Panc1 (cell line): ENCODE measurements around the gene BRD3OS. TPM values are rescaled to one million over a fixed set of nuclear protein-coding genes. Genes with fewer than 3 reads are reported as not detected.
"Not testable (repeated sequence)": the region's sequence is repeated elsewhere in the genome, so short reads cannot be mapped to it uniquely, and the experiment has no call there.

Source experiments
- ATAC-seq: fragments of 200-7000 bp; cut with Tn5 transposase; 2 replicates; pipeline ENCODE4 v1.9.1; 2020; ENCODE audit warnings: mild to moderate bottlenecking, moderate library complexity
- BruUV-seq: library from RNA; stranded (reverse); fragments of 400-500 nt; replicated peaks from 2 replicates; lab custom pipeline; 2021; lab: Mats Ljungman, UMichigan
- CTCF ChIA-PET: fragments of 300-600 bp; sonication (Branson Sonifier 250); formaldehyde crosslinking; loops from one replicate; lab custom pipeline; 2022; ENCODE audit warnings: antibody characterized with exemption; lab: Charles Lee
- POLR2A ChIA-PET: fragments of 300-600 bp; sonication (Branson Sonifier 250); formaldehyde crosslinking; loops from one replicate; lab custom pipeline; 2022; ENCODE audit warnings: antibody characterized with exemption; lab: Charles Lee
- DNase-seq: peaks from one replicate; pipeline ENCODE4 v3.0.0-alpha.2; 2010; ENCODE audit warnings: low read depth, low spot score
- H3K27ac ChIP-seq: 2 replicates; pipeline ENCODE4 v1.5.1; 2011; ENCODE audit warnings: mild to moderate bottlenecking, low read length, inconsistent platforms
- H3K27me3 ChIP-seq: fragments of 200-500 bp; sonication (Bioruptor generic); 2 replicates; pipeline ENCODE4 v1.6.0; 2014; ENCODE audit warnings: low read length, inconsistent platforms; ENCODE audit not compliant: control insufficient read depth, insufficient read depth
- H3K36me3 ChIP-seq: fragments of 200-500 bp; sonication (Bioruptor generic); 2 replicates; pipeline ENCODE4 v1.5.1; 2014; ENCODE audit warnings: inconsistent platforms, mild to moderate bottlenecking, low read length, moderate library complexity; ENCODE audit not compliant: control insufficient read depth, insufficient read depth
- H3K4me1 ChIP-seq: 2 replicates; pipeline ENCODE4 v1.5.1; 2011; ENCODE audit warnings: inconsistent platforms, mild to moderate bottlenecking, low read length, moderate library complexity; ENCODE audit not compliant: control insufficient read depth, insufficient read depth
- H3K4me3 ChIP-seq, 2 experiments: 2 replicates each; pipeline ENCODE4 v1.5.1; 2011 to 2012; ENCODE audit warnings: low read depth in 2 of 2, low read length in 2 of 2, mild to moderate bottlenecking in 2 of 2, inconsistent platforms in 1 of 2, moderate library complexity in 1 of 2
- H3K9me3 ChIP-seq: fragments of 200-500 bp; sonication (Bioruptor generic); 2 replicates; pipeline ENCODE4 v1.5.1; 2014; ENCODE audit warnings: low read depth, mild to moderate bottlenecking, inconsistent platforms, low read length, moderate library complexity; ENCODE audit not compliant: control insufficient read depth, insufficient read depth
- POLR2AphosphoS5 ChIP-seq: IDR thresholded peaks from 2 replicates; pipeline ENCODE4 v1.6.1; 2012; ENCODE audit warnings: mild to moderate bottlenecking, low read depth, low read length, moderate library complexity
- SIN3A ChIP-seq: IDR thresholded peaks from 2 replicates; pipeline ENCODE4 v1.6.1; 2012; ENCODE audit warnings: low read depth, mild to moderate bottlenecking, low read length, moderate library complexity, borderline replicate concordance; ENCODE audit not compliant: insufficient read depth
- TCF7L2 ChIP-seq: IDR thresholded peaks from 2 replicates; pipeline ENCODE4 v1.6.1; 2011; ENCODE audit warnings: mild to moderate bottlenecking, low read depth, low read length, inconsistent platforms
- in situ Hi-C: cut with HindIII; loops from 2 replicates; pipeline ENCODE4 v1.10.0; 2016; ENCODE audit warnings: low sequenced_read_pairs, low pct_unique_long_range_greater_than_20kb
- intact Hi-C: fragments of 100-400 bp; cut with micrococcal nuclease; formaldehyde crosslinking; loops from one replicate; pipeline ENCODE4 v1.10.0; 2022; ENCODE audit not compliant: unreplicated experiment
- total RNA-seq: library from RNA; stranded (reverse); gene quantifications from one replicate; pipeline ENCODE4 v1.2.1, GENCODE V29; 2021; ENCODE audit not compliant: unreplicated experiment
- TF ChIP-seq, protein P1 (sequence below), 2 experiments: IDR thresholded peaks; 2 replicates each; pipeline ENCODE4 v1.6.1; 2011 to 2012; ENCODE audit warnings: low read depth in 2 of 2, control low read depth in 1 of 2, low read length in 1 of 2, mild to moderate bottlenecking in 1 of 2, moderate library complexity in 1 of 2; ENCODE audit not compliant: insufficient read depth in 1 of 2
- TF ChIP-seq, protein P2 (sequence below): fragments of 450-650 bp; IDR thresholded peaks from 2 replicates; pipeline ENCODE4 v1.5.1; 2017; ENCODE audit warnings: mild to moderate bottlenecking

Gene BRD3OS
- total RNA-seq, 1 experiment from 2014 or later: 22.1 TPM

GRCh38 chr9:134071149-134071548 is 45.9 kb downstream of the BRD3OS start:
- in situ Hi-C loops: no loop called here
- Histone ChIP-seq H3K36me3 (no peaks in the 10 kb centered on the region; the same call in 1 of the 2 replicates), H3K4me3 (no peak overlapping the region), H3K4me1 (no peaks in the 10 kb centered on the region; the same call in 1 of the 2 replicates), H3K9me3 (no peaks in the 10 kb centered on the region), H3K27ac (no peak overlapping the region), H3K27me3 (no peaks in the 10 kb centered on the region)
- no TSS peak for BruUV-seq
- ChIA-PET CTCF (no interaction called here), POLR2A (no interaction called here)
- no peak for TF ChIP-seq POLR2AphosphoS5
- no peak for TF ChIP-seq TCF7L2
- TF ChIP-seq, protein P1, sequence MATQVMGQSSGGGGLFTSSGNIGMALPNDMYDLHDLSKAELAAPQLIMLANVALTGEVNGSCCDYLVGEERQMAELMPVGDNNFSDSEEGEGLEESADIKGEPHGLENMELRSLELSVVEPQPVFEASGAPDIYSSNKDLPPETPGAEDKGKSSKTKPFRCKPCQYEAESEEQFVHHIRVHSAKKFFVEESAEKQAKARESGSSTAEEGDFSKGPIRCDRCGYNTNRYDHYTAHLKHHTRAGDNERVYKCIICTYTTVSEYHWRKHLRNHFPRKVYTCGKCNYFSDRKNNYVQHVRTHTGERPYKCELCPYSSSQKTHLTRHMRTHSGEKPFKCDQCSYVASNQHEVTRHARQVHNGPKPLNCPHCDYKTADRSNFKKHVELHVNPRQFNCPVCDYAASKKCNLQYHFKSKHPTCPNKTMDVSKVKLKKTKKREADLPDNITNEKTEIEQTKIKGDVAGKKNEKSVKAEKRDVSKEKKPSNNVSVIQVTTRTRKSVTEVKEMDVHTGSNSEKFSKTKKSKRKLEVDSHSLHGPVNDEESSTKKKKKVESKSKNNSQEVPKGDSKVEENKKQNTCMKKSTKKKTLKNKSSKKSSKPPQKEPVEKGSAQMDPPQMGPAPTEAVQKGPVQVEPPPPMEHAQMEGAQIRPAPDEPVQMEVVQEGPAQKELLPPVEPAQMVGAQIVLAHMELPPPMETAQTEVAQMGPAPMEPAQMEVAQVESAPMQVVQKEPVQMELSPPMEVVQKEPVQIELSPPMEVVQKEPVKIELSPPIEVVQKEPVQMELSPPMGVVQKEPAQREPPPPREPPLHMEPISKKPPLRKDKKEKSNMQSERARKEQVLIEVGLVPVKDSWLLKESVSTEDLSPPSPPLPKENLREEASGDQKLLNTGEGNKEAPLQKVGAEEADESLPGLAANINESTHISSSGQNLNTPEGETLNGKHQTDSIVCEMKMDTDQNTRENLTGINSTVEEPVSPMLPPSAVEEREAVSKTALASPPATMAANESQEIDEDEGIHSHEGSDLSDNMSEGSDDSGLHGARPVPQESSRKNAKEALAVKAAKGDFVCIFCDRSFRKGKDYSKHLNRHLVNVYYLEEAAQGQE (IDR thresholded peaks at IDR 0.05; ENCODE audit: insufficient read depth in 1 of 2, low read depth in 2 of 2, low read length in 1 of 2): no peak
- TF ChIP-seq, protein P2, sequence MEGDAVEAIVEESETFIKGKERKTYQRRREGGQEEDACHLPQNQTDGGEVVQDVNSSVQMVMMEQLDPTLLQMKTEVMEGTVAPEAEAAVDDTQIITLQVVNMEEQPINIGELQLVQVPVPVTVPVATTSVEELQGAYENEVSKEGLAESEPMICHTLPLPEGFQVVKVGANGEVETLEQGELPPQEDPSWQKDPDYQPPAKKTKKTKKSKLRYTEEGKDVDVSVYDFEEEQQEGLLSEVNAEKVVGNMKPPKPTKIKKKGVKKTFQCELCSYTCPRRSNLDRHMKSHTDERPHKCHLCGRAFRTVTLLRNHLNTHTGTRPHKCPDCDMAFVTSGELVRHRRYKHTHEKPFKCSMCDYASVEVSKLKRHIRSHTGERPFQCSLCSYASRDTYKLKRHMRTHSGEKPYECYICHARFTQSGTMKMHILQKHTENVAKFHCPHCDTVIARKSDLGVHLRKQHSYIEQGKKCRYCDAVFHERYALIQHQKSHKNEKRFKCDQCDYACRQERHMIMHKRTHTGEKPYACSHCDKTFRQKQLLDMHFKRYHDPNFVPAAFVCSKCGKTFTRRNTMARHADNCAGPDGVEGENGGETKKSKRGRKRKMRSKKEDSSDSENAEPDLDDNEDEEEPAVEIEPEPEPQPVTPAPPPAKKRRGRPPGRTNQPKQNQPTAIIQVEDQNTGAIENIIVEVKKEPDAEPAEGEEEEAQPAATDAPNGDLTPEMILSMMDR: no peak
- TF ChIP-seq SIN3A: no peak
- DNase-seq (no peak), ATAC-seq (no peak)
- intact Hi-C loops: no loop called here

DNA sequence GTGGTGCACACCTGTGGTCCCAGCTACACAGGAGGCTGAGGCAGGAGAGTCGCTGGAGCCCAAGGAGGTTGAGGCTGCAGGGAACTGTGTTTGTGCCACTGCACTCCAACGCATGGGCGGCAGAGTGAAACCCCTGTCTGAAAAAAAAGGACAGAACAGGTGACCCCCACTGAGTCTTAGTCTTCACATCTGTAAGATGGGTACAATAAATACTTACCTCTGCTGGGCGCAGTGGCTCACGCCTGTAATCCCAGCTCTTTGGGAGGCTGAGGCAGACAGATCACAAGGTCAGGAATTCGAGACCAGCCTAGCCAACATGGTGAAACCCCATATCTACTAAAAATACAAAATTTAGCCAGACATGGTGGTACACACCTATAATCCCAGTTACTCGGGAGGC is 47.4 kb downstream of the BRD3OS start:
- H3K4me3 ChIP-seq, BruUV-seq, in situ Hi-C loops, ATAC-seq, H3K27me3 ChIP-seq, H3K4me1 ChIP-seq, intact Hi-C loops, H3K9me3 ChIP-seq, POLR2A ChIA-PET, H3K36me3 ChIP-seq, DNase-seq, CTCF ChIA-PET, H3K27ac ChIP-seq: not testable (repeated sequence)

DNA sequence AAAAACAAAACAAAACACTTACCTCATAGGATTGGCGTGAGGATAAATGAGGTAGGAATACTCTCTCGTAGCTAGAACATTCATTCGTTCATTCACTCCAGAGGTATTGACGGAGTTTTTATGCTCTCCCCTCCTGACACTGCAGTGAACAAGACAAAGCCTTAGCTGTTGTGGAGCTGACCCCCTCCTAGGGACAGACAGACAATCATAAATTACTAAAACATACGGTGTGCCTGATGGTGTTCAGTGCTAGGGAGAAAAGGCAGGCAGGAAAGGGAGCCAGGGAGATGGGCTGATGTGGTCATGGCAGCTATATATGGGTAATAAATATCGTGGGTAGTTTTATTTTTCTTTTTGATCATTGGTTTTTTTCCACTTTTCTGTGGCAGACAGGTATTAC is 48.2 kb downstream of the BRD3OS start:
- H3K27ac ChIP-seq: no peak overlapping the region
- intact Hi-C loops: no loop called here
- H3K27me3 ChIP-seq: no peaks in the 10 kb centered on the region
- no peak for DNase-seq
- no peaks in the 10 kb centered on the region for H3K4me1 ChIP-seq
- BruUV-seq: no TSS peak
- ATAC-seq: no peak
- H3K9me3 ChIP-seq: no peaks in the 10 kb centered on the region; the same call in 1 of the 2 replicates
- H3K36me3 ChIP-seq: no peaks in the 10 kb centered on the region
- in situ Hi-C loops: no loop called here
- ChIA-PET CTCF (no interaction called here), POLR2A (no interaction called here)
- TF ChIP-seq SIN3A: no peak
- TF ChIP-seq, protein P2: no peak
- TF ChIP-seq, protein P1 (IDR thresholded peaks at IDR 0.05; ENCODE audit: insufficient read depth in 1 of 2, low read depth in 2 of 2, low read length in 1 of 2): no peak
- no peak for TF ChIP-seq POLR2AphosphoS5
- TF ChIP-seq TCF7L2: no peak
- no peak overlapping the region for H3K4me3 ChIP-seq

- ATAC-seq, intact Hi-C loops, H3K27me3 ChIP-seq, H3K36me3 ChIP-seq, in situ Hi-C loops, H3K27ac ChIP-seq, H3K9me3 ChIP-seq, H3K4me3 ChIP-seq, POLR2A ChIA-PET, H3K4me1 ChIP-seq, DNase-seq, CTCF ChIA-PET, BruUV-seq: not testable (repeated sequence)
These were observed 50.4 kb downstream of the BRD3OS start for GRCh38 chr9:134075689-134076088.
